GM18499 (cell line): ENCODE data around the gene TEAD1.

Source experiments
- ATAC-seq: cut with Tn5 transposase; IDR thresholded peaks from one replicate; pipeline ENCODE4 v1.9.1; 2021; ENCODE audit warnings: moderate number of reproducible peaks; ENCODE audit not compliant: insufficient read depth, unreplicated experiment

TEAD1 gene

GRCh38 chr11:12784987-12785386 is 110.8 kb downstream of the TEAD1 start:
- ATAC-seq: no peak

DNA sequence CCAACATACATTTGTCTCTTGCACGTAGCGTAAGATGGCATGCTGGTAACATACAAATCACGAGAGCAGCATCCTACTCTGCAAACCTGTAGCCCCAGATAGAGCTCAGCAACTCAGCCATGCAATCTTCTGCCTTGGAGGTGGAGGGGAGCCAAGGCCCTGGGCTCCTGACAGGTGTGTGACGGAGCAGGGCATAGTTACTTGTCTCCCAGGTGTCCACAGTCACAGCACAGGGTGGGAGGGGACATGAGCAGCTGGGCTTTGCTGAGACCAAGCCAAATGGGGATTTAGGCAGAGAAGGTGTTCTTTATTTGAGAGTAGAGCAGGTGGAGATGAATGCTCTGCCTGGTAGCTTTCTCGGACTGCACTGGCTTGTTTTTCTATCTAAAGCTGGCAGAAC is 111.7 kb downstream of the TEAD1 start:
- ATAC-seq: no peak

- no peak for ATAC-seq
Measured at GRCh38 chr11:12786450-12786849, 112.2 kb downstream of the TEAD1 start.

- no peak for ATAC-seq
Measured at GRCh38 chr11:12786891-12787290, 112.7 kb downstream of the TEAD1 start.

GRCh38 chr11:12787847-12788246 is 113.6 kb downstream of the TEAD1 start:
- ATAC-seq: no peak

DNA sequence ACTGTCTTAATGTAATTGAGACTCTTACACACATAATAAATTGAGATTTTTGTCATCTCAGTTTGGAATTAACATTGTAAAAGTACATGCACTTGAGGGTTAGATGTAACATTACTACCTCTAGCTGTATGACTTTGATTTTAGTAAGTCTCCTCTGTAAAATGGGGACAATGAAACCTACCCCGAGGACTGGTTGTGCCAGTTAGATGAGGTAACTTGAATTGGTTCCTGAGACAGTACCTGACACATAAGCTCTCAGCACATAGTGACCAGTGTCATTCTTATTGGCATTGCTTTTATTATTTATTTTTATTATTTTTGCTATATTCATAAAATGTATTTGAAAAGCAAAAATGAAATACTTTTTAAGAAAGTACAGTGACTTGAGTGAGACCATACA is 114.8 kb downstream of the TEAD1 start:
- no peak for ATAC-seq

- ATAC-seq: no peak
Measured at GRCh38 chr11:12789596-12790215, 115.5 kb downstream of the TEAD1 start.

DNA sequence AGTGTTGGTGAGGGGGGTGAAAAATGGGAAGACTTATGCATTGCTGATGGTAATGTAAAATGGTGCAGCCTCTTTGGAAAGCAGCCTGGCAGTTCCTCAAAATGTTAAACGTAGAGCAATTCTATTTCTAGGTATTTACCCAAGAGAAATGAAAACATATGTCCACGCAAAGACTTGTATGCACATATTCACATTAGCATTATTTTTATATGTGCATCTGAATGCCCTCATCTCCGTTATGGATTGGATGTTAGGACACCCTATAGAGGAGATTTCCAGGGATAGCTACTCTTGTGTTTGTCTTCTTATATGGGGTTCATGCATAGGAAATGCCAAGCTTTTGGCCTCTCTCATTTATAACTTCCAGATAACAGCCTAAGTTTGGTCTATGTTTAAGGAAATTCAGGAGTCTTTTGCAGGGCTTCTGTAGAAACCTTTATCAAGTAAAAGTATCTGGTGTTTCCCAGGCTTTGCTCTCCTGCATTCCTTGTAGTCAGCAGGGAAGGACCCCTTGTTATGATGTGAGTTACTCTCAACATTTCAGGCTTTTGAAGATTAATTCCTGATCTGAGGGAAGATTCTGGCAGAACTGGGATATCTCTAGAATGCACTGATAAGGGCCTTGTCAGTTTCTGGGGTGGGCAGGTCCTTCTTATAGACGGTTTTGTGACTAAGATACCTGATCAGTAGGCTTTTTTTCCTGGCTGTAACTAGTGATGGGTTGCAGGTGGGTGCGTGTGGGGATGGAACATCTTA is 116.8 kb downstream of the TEAD1 start:
- ATAC-seq: no peak

- ATAC-seq: no peak
Measured at GRCh38 chr11:12792018-12792417, 117.8 kb downstream of the TEAD1 start.

DNA sequence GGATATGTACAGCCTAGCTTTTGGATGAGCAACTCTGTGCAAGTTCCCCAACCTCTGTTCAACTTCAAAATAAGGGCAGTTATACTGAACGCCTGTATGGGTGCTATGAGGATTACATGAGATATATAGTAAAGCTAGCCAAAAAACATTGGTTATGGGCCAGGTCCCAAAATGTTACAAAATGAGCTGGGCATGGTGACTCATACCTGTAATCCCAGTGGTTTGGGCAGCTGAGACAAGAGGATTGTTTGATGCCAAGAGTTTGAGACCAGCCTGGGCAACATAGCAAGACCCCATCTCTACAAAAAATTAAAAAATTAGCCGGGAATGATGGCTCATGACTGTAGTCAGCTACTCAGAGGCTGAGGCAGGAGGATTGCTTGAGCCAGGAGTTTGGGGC is 118.4 kb downstream of the TEAD1 start:
- no peak for ATAC-seq

DNA sequence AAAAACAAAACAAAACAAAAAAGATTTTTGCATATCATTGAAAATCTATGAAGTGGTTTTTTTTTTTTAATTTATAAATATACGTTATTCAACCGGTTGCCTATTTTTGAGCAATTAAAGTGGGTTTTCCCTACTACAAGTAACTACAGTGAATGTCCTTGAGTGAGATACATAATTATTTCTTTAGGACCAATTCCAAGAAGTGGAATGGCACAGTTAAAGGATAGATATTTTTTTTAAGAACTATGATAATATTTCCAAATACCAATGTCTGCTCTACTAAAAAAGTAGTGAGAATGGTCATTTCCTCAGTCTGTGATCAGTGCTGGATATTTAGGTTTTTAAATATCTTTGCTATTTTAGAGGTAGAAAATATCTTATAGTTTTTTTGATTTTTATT is 118.8 kb downstream of the TEAD1 start:
- ATAC-seq: no peak

- no peak for ATAC-seq
Measured at GRCh38 chr11:12793506-12793905, 119.3 kb downstream of the TEAD1 start.

- no peak for ATAC-seq
Measured at GRCh38 chr11:12794576-12795230, 120.5 kb downstream of the TEAD1 start.

- no peak for ATAC-seq
Measured at GRCh38 chr11:12797996-12798395, 123.8 kb downstream of the TEAD1 start.

GRCh38 chr11:12798609-12799011 is 124.4 kb downstream of the TEAD1 start:
- no peak for ATAC-seq

GRCh38 chr11:12799334-12799835 is 125.2 kb downstream of the TEAD1 start:
- no peak for ATAC-seq

DNA sequence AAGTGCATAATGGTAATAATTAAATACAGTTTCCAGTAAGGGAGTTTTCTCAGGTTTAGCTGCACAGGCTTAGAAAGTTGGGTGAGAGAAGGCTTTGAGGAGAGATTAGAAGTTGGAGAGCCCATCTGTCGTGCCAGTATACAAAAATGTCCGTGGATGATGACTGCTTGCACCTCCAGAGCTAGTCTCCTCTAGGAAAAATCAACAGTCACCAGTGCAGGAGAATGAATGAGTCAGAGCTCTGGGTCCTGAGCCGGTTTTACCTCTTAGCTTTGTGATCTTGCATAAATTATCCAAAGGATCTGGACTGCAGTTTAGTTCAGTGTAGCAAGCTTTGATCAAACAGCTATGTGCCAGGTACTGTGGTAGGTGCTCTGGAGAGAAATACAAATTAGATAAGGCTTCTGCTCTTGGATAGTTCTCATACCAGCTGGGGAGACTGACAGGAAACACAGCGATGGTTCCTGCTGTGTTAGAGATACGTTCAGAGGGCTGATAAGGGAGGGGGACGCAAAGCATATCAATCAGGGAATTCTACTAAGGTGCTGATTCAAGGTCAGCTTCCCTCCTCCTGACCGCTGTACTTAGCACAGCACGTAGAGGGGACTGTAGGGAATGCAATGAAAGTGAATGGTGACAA is 125.9 kb downstream of the TEAD1 start:
- no peak for ATAC-seq

- ATAC-seq: no peak
Measured at GRCh38 chr11:12800871-12801270, 126.7 kb downstream of the TEAD1 start.

DNA sequence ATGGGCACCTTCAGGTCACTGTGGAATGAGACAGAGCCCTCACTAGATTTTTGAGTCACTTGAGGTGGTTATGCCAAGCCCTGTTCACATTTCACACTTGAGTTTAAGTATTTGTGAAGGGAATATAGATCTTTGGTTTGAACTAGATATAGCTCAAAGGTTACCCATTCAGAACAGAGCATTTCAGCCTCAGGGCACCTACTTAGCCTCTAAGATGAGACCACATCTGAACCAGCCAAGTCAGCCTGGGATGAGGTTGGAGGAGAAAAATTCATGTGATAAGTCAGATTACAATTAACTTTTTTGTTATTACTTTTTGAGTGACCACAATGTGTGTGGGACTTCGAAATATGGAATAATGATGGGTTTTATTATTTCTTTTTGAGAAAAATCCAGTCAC is 127.8 kb downstream of the TEAD1 start:
- no peak for ATAC-seq

DNA sequence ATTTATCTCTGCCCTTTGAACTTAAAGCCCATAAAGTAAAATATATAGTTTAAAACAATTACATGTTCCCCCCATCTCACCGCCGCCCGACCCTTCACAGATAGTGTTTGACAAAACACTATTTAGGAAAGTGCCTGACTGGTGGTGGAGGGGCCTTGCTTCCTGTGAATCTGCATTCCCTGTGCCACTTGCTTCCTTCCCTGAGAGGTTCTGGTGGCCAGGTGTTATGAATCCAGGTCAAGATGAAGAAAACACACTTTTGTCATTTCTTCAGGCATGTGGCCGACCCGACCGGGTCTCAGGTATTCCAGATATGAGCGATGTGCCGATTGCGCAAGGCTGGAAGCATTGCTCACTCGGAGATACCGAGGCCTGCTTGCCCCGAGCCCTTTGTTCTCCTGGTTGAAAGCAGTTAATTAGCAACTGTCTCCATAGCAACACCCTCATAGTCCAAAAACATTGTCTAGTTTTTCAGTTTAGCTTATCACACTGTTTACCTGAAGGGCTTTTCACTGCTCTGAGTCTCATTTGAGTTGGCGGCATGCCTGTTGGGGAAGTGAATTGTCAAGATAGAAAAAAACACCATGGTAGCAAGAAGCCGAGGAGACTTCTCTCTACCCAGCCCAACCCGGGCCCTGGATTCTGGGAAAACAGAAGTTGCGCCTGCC is 128.3 kb downstream of the TEAD1 start:
- no peak for ATAC-seq
